Measurements from ENCODE around the gene GRB7. TPM values are rescaled to one million over a fixed set of nuclear protein-coding genes. Genes with fewer than 3 reads are reported as not detected.
"Not testable (repeated sequence)": the region's sequence is repeated elsewhere in the genome, so short reads cannot be mapped to it uniquely, and the experiment has no call there.

GRB7 gene
- total and polyA plus RNA-seq, 2 experiments from 2014 or later: 12.8 to 28.9 TPM

DNA sequence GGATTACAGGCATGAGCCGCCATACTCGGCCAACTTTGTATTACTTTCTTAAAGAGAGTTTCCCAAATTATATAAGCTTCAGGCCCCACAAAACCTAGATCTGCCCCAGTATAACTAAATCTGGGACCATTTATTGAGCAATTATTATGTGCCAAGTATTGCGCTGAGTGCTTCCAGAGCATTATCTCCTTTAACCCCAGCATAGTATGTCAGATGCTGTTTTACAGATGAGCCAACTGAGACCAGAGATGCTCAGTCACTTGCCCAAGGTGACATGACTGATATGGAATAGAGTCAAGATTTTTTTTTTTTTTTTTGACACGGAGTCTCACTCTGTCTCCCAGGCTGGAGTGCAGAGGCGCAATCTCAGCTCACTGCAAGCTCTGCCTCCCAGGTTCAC is 39.8 kb upstream of the GRB7 start:
- TF ChIP-seq EZH2phosphoT487 (IDR thresholded peaks at IDR 0.05; ENCODE audit: unreplicated experiment) (no peak), EZH2 (IDR thresholded peaks at IDR 0.05; ENCODE audit: low read depth, unreplicated experiment) (no peak), NANOG (IDR thresholded peaks at IDR 0.05; ENCODE audit: borderline replicate concordance) (no peak), ZNF331 (CRISPR knock-in tag; IDR thresholded peaks at IDR 0.05; ENCODE audit: low read depth) (no peak), STAT1 (IDR thresholded peaks at IDR 0.05; ENCODE audit: unreplicated experiment) (no peak), JUNB (IDR thresholded peaks at IDR 0.05; ENCODE audit: unreplicated experiment) (no peak)
- TF ChIP-seq, protein P1, sequence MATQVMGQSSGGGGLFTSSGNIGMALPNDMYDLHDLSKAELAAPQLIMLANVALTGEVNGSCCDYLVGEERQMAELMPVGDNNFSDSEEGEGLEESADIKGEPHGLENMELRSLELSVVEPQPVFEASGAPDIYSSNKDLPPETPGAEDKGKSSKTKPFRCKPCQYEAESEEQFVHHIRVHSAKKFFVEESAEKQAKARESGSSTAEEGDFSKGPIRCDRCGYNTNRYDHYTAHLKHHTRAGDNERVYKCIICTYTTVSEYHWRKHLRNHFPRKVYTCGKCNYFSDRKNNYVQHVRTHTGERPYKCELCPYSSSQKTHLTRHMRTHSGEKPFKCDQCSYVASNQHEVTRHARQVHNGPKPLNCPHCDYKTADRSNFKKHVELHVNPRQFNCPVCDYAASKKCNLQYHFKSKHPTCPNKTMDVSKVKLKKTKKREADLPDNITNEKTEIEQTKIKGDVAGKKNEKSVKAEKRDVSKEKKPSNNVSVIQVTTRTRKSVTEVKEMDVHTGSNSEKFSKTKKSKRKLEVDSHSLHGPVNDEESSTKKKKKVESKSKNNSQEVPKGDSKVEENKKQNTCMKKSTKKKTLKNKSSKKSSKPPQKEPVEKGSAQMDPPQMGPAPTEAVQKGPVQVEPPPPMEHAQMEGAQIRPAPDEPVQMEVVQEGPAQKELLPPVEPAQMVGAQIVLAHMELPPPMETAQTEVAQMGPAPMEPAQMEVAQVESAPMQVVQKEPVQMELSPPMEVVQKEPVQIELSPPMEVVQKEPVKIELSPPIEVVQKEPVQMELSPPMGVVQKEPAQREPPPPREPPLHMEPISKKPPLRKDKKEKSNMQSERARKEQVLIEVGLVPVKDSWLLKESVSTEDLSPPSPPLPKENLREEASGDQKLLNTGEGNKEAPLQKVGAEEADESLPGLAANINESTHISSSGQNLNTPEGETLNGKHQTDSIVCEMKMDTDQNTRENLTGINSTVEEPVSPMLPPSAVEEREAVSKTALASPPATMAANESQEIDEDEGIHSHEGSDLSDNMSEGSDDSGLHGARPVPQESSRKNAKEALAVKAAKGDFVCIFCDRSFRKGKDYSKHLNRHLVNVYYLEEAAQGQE (IDR thresholded peaks at IDR 0.05; ENCODE audit: unreplicated experiment): no peak
- TF ChIP-seq, protein P2, sequence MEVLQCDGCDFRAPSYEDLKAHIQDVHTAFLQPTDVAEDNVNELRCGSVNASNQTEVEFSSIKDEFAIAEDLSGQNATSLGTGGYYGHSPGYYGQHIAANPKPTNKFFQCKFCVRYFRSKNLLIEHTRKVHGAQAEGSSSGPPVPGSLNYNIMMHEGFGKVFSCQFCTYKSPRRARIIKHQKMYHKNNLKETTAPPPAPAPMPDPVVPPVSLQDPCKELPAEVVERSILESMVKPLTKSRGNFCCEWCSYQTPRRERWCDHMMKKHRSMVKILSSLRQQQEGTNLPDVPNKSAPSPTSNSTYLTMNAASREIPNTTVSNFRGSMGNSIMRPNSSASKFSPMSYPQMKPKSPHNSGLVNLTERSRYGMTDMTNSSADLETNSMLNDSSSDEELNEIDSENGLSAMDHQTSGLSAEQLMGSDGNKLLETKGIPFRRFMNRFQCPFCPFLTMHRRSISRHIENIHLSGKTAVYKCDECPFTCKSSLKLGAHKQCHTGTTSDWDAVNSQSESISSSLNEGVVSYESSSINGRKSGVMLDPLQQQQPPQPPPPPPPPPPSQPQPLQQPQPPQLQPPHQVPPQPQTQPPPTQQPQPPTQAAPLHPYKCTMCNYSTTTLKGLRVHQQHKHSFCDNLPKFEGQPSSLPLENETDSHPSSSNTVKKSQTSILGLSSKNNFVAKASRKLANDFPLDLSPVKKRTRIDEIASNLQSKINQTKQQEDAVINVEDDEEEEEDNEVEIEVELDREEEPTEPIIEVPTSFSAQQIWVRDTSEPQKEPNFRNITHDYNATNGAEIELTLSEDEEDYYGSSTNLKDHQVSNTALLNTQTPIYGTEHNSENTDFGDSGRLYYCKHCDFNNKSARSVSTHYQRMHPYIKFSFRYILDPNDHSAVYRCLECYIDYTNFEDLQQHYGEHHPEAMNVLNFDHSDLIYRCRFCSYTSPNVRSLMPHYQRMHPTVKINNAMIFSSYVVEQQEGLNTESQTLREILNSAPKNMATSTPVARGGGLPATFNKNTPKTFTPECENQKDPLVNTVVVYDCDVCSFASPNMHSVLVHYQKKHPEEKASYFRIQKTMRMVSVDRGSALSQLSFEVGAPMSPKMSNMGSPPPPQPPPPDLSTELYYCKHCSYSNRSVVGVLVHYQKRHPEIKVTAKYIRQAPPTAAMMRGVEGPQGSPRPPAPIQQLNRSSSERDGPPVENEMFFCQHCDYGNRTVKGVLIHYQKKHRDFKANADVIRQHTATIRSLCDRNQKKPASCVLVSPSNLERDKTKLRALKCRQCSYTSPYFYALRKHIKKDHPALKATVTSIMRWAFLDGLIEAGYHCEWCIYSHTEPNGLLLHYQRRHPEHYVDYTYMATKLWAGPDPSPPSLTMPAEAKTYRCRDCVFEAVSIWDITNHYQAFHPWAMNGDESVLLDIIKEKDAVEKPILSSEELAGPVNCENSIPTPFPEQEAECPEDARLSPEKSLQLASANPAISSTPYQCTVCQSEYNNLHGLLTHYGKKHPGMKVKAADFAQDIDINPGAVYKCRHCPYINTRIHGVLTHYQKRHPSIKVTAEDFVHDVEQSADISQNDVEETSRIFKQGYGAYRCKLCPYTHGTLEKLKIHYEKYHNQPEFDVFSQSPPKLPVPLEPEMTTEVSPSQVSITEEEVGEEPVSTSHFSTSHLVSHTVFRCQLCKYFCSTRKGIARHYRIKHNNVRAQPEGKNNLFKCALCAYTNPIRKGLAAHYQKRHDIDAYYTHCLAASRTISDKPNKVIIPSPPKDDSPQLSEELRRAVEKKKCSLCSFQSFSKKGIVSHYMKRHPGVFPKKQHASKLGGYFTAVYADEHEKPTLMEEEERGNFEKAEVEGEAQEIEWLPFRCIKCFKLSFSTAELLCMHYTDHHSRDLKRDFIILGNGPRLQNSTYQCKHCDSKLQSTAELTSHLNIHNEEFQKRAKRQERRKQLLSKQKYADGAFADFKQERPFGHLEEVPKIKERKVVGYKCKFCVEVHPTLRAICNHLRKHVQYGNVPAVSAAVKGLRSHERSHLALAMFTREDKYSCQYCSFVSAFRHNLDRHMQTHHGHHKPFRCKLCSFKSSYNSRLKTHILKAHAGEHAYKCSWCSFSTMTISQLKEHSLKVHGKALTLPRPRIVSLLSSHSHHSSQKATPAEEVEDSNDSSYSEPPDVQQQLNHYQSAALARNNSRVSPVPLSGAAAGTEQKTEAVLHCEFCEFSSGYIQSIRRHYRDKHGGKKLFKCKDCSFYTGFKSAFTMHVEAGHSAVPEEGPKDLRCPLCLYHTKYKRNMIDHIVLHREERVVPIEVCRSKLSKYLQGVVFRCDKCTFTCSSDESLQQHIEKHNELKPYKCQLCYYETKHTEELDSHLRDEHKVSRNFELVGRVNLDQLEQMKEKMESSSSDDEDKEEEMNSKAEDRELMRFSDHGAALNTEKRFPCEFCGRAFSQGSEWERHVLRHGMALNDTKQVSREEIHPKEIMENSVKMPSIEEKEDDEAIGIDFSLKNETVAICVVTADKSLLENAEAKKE (CRISPR knock-in tag; IDR thresholded peaks at IDR 0.05): no peak
- ATAC-seq: no peak
- no peak for DNase-seq (ENCODE audit: low spot score)
- Histone ChIP-seq H3K9me2 (ENCODE audit: insufficient read depth) (no peaks in the 10 kb centered on the region), H3K27ac (ENCODE audit: low read depth) (no peak overlapping the region), H3K4me2 (no peak overlapping the region), H2AFZ (no peak overlapping the region), H3K4me3 (no peak overlapping the region), H4K20me1 (replicated peaks; ENCODE audit: insufficient read depth) (peaks cover 13% of the 10 kb centered on the region), H3K4me1 (ENCODE audit: insufficient read depth) (peaks cover 63% of the 10 kb centered on the region), H3K79me2 (replicated peaks; ENCODE audit: insufficient read depth) (peaks cover 55% of the 10 kb centered on the region), H3F3A (replicated peaks; ENCODE audit: low read depth) (peaks cover 14% of the 10 kb centered on the region), H3K36me3 (ENCODE audit: insufficient read depth) (no peaks in the 10 kb centered on the region), H3K27me3 (ENCODE audit: insufficient read depth) (no peaks in the 10 kb centered on the region)
- peaks cover 14% of the 10 kb centered on the region for H3K27me3 Mint-ChIP-seq (ENCODE audit: insufficient read depth, low read depth, poor library complexity)
- peak overlapping the region; percentile 21; the same call in 1 of the 3 replicates for H3K4me3 Mint-ChIP-seq
- peaks cover 14% of the 10 kb centered on the region; the same call in 2 of the 3 replicates for H3K36me3 Mint-ChIP-seq (ENCODE audit: low read depth)
- H3K4me1 Mint-ChIP-seq: peaks cover 63% of the 10 kb centered on the region
- H3K27ac Mint-ChIP-seq: no peak overlapping the region; the same call in 1 of the 2 replicates
- no peaks in the 10 kb centered on the region for H3K9me3 Mint-ChIP-seq

DNA sequence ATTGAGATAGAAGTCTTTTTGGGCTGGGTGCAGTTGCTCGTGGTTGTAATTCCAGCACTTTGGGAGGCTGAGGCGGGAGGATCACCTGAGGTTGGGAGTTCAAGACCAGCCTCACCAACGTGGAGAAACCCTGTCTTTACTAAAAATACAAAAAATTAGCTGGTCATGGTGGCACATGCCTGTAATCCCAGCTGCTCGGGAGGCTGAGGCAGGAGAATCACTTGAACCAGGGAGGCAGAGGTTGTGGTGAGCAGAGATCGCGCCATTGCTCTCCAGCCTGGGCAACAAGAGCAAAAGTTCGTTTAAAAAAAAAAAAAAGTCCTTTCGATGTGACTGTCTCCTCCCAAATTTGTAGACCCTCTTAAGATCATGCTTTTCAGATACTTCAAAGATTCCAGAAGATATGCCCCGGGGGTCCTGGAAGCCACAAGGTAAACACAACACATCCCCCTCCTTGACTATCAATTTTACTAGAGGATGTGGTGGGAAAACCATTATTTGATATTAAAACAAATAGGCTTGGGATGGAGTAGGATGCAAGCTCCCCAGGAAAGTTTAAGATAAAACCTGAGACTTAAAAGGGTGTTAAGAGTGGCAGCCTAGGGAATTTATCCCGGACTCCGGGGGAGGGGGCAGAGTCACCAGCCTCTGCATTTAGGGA is 38.5 kb upstream of the GRB7 start:
- DNase-seq (ENCODE audit: low spot score); H3K27me3 ChIP-seq (ENCODE audit: insufficient read depth); H2AFZ ChIP-seq; H3K9me2 ChIP-seq (ENCODE audit: insufficient read depth); H3K36me3 ChIP-seq (ENCODE audit: insufficient read depth); H3K9me3 Mint-ChIP-seq; ATAC-seq: not testable (repeated sequence)
- peaks cover 14% of the 10 kb centered on the region for H3F3A ChIP-seq (replicated peaks; ENCODE audit: low read depth)
- H4K20me1 ChIP-seq (replicated peaks; ENCODE audit: insufficient read depth): peaks cover 13% of the 10 kb centered on the region
- H3K27ac ChIP-seq (ENCODE audit: low read depth): peak overlapping the region; percentile 83
- H3K4me2 ChIP-seq: peak overlapping the region; percentile 75
- Mint-ChIP-seq H3K4me3 (peak overlapping the region; percentile 97), H3K4me1 (peaks cover 72% of the 10 kb centered on the region), H3K36me3 (ENCODE audit: low read depth) (peaks cover 20% of the 10 kb centered on the region; the same call in 2 of the 3 replicates), H3K27ac (peak overlapping the region; percentile 93), H3K27me3 (ENCODE audit: insufficient read depth, low read depth, poor library complexity) (peaks cover 13% of the 10 kb centered on the region)
- peak overlapping the region; percentile 97 for H3K4me3 ChIP-seq
- peaks cover 68% of the 10 kb centered on the region for H3K79me2 ChIP-seq (replicated peaks; ENCODE audit: insufficient read depth)
- H3K4me1 ChIP-seq (ENCODE audit: insufficient read depth): peaks cover 75% of the 10 kb centered on the region

Data from GM23338 (cell line).